ENCODE measurements around the gene STAP1.

- TF ChIP-seq CEBPB (IDR thresholded peaks at IDR 0.05): no peak
- no peak for TF ChIP-seq REST (IDR thresholded peaks at IDR 0.05; ENCODE audit: low read depth)
- TF ChIP-seq FOXM1 (IDR thresholded peaks at IDR 0.05; ENCODE audit: borderline replicate concordance, low read depth): no peak
- TF ChIP-seq YY1 (IDR thresholded peaks at IDR 0.05; ENCODE audit: low read depth): no peak
- TF ChIP-seq RAD21 (IDR thresholded peaks at IDR 0.05; ENCODE audit: low read depth): no peak
- no peak for TF ChIP-seq TAF1 (IDR thresholded peaks at IDR 0.05; ENCODE audit: low read depth)
- TF ChIP-seq EP300 (IDR thresholded peaks at IDR 0.05; ENCODE audit: borderline replicate concordance): no peak
- no peak for TF ChIP-seq TCF12 (IDR thresholded peaks at IDR 0.05; ENCODE audit: low read depth)
- TF ChIP-seq TEAD4 (IDR thresholded peaks at IDR 0.05): no peak
Observed at GRCh38 chr4:67512501-67512900, 46.0 kb upstream of the STAP1 start.

Measured in Ishikawa (cell line).